GM12878 (cell line): Measurements from ENCODE around the gene ECM2.

Experiments used
- CHD4 ChIP-seq: fragments of 200-600 bp; sonication (generic); IDR thresholded peaks from 2 replicates; pipeline ENCODE4 v1.6.1; 2016; ENCODE audit warnings: mild to moderate bottlenecking
- CTCF ChIP-seq, 3 experiments: IDR thresholded peaks in 2 of 3; conservative IDR thresholded peaks in 1 of 3; 2 replicates each; pipeline ENCODE4 v1.5.1; 2011; ENCODE audit warnings: low read depth in 3 of 3, low read length in 3 of 3, mild to moderate bottlenecking in 3 of 3, control low read depth in 2 of 3, moderate library complexity in 2 of 3, inconsistent platforms in 1 of 3, mixed read lengths in 1 of 3; ENCODE audit not compliant: control insufficient read depth in 2 of 3, insufficient read depth in 1 of 3; ENCODE audit errors: extremely low read depth in 1 of 3
- PBX3 ChIP-seq: IDR thresholded peaks from 2 replicates; pipeline ENCODE4 v1.6.1; 2011; ENCODE audit warnings: mild to moderate bottlenecking, low read depth, low read length, moderate library complexity; ENCODE audit not compliant: insufficient replicate concordance
- POLR2AphosphoS5 ChIP-seq: IDR thresholded peaks from 2 replicates; pipeline ENCODE4 v1.6.1; 2011; ENCODE audit warnings: mild to moderate bottlenecking, low read length, inconsistent platforms
- REST ChIP-seq: IDR thresholded peaks from 2 replicates; pipeline ENCODE4 v1.6.1; 2012; ENCODE audit warnings: mild to moderate bottlenecking, low read depth, low read length
- RFX5 ChIP-seq: IDR thresholded peaks from 2 replicates; pipeline ENCODE4 v1.6.1; 2011; ENCODE audit warnings: low read depth, low read length, improper control_type of control experiment

DNA sequence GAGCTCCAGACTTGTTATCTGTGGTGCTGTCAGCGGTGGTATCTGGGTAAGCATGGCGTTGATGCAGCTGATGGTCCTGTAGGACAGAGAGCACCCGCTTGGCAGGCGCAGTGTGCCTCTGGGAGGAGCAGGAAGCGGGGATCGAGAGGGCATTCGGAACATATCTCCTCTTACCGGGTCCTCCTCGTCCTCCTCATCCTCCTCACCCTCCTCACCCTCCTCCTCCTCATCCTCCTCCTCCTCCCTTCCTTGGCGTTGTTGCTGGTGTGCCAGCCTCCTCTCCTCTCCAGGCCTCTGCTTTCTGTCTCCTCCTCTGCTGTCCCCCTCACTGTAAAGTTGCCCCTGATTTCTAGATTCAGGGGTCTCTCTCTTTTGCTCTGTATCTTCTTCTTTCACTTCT is 21.2 kb downstream of the ECM2 start:
- TF ChIP-seq REST (no peak), POLR2AphosphoS5 (no peak), PBX3 (no peak), CTCF (IDR thresholded peaks at IDR 0.05 in 2 of 3, conservative IDR thresholded peaks at IDR 0.05 in 1 of 3; ENCODE audit: control insufficient read depth in 2 of 3, extremely low read depth in 1 of 3, insufficient read depth in 1 of 3, low read depth in 3 of 3, low read length in 3 of 3) (no peak), CHD4 (no peak), RFX5 (no peak)
